Lower leg skin (tissue), 3 donors: ENCODE results near the gene RASAL3.
"Not testable (repeated sequence)": the region's sequence is repeated elsewhere in the genome, so short reads cannot be mapped to it uniquely, and the experiment has no call there.

Experiments used
- CTCF ChIP-seq, 3 donors: fragments of 450-650 bp; IDR thresholded peaks; one replicate each; pipeline ENCODE4 v1.5.1; 2016; ENCODE audit warnings: antibody characterized with exemption in 3 of 3, mild to moderate bottlenecking in 3 of 3, moderate library complexity in 2 of 3
- POLR2A ChIP-seq, 2 donors: fragments of 450-650 bp; IDR thresholded peaks; one replicate each; pipeline ENCODE4 v1.6.1; 2016 to 2017; ENCODE audit warnings: antibody characterized with exemption in 2 of 2, mild to moderate bottlenecking in 1 of 2, moderate library complexity in 1 of 2

DNA sequence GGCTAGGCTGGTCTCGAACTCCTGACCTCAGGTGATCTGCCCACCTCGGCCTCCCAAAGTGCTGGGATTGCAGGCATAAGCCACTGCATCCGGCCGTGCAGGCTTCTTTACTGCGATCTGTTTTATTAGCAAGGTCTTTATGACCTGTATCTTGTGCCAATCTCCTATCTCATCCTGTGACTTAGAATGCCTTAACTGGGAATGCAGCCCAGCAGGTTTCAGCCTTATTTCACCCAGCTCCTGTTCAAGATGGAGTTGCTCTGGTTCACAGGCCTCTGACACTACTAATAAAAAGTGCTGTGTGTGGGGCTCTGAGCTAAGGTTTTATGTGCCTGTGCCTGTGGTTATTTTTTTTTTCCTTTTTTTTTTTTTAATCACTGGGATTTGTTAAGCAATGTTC, 21.4 kb upstream of the RASAL3 start:
- TF ChIP-seq CTCF, POLR2A (IDR thresholded peaks at IDR 0.05): not testable (repeated sequence)
